ENCODE measurements around the gene ATAD3A.

Gene ATAD3A

GRCh38 chr1:1565340-1565739 lies 53.4 kb downstream of the ATAD3A start:
- H3K4me3 ChIP-seq (ENCODE audit: low read depth, low read length): no peak overlapping the region
- no peak for DNase-seq (ENCODE audit: low read depth)
- TF ChIP-seq, protein P1, sequence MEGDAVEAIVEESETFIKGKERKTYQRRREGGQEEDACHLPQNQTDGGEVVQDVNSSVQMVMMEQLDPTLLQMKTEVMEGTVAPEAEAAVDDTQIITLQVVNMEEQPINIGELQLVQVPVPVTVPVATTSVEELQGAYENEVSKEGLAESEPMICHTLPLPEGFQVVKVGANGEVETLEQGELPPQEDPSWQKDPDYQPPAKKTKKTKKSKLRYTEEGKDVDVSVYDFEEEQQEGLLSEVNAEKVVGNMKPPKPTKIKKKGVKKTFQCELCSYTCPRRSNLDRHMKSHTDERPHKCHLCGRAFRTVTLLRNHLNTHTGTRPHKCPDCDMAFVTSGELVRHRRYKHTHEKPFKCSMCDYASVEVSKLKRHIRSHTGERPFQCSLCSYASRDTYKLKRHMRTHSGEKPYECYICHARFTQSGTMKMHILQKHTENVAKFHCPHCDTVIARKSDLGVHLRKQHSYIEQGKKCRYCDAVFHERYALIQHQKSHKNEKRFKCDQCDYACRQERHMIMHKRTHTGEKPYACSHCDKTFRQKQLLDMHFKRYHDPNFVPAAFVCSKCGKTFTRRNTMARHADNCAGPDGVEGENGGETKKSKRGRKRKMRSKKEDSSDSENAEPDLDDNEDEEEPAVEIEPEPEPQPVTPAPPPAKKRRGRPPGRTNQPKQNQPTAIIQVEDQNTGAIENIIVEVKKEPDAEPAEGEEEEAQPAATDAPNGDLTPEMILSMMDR (IDR thresholded peaks at IDR 0.05; ENCODE audit: insufficient read depth, low read depth, low read length, missing control alignments): no peak

DNA sequence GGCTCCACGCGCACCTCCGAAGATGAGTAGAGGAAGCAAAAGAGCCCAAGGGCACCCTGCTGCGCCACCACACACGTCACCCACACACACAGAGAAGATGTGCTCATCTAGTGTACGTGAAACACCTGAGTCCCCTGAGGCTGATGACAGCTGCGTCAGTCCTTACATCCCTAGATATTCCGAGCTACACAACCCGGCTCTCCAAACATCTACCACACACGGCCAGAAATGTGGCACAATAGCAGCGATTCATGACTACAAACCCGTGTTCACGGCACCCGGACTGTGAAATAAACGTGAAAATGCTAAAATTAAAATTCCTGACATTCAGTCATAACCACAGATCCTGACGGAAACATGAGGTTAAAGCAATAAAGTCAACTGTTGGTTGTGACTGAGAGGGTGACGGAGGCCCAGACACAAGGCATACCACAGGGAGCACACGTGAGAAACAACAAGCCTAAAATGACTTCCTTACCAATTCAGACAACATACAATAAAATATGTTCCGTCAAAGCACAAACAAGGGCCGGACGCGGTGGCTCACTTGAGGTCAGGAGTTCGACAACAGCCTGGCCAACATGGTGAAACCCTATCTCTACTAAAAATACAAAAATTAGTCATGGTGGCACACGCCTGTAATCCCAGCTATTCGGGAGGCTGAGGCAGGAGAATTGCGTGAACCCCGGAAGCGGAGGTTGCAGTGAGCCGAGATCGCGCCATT lies 55.4 kb downstream of the ATAD3A start:
- H3K4me3 ChIP-seq (ENCODE audit: low read depth, low read length): no peak overlapping the region
- TF ChIP-seq, protein P1 (IDR thresholded peaks at IDR 0.05; ENCODE audit: insufficient read depth, low read depth, low read length, missing control alignments): no peak
- no peak for DNase-seq (ENCODE audit: low read depth)

GRCh38 chr1:1567891-1568291 lies 55.9 kb downstream of the ATAD3A start:
- H3K4me3 ChIP-seq (ENCODE audit: low read depth, low read length): no peak overlapping the region
- TF ChIP-seq, protein P1 (IDR thresholded peaks at IDR 0.05; ENCODE audit: insufficient read depth, low read depth, low read length, missing control alignments): no peak
- no peak for DNase-seq (ENCODE audit: low read depth)

GRCh38 chr1:1569341-1569740 lies 57.4 kb downstream of the ATAD3A start:
- no peak for DNase-seq (ENCODE audit: low read depth)
- H3K4me3 ChIP-seq (ENCODE audit: low read depth, low read length): no peak overlapping the region
- TF ChIP-seq, protein P1 (IDR thresholded peaks at IDR 0.05; ENCODE audit: insufficient read depth, low read depth, low read length, missing control alignments): no peak

- peak overlapping the region; percentile 83 for H3K4me3 ChIP-seq (ENCODE audit: low read depth, low read length)
- peak; percentile 77 for DNase-seq (ENCODE audit: low read depth)
- TF ChIP-seq, protein P1 (IDR thresholded peaks at IDR 0.05; ENCODE audit: insufficient read depth, low read depth, low read length, missing control alignments): no peak
Measured at GRCh38 chr1:1573843-1574720, 62.1 kb downstream of the ATAD3A start.

- peak within 1 kb of the TSS; percentile 83 for H3K4me3 ChIP-seq (ENCODE audit: low read depth, low read length)
- TF ChIP-seq, protein P1 (IDR thresholded peaks at IDR 0.05; ENCODE audit: insufficient read depth, low read depth, low read length, missing control alignments): no peak
- peak; percentile 96 for DNase-seq (ENCODE audit: low read depth)
Measured at GRCh38 chr1:1574721-1575537, 63.0 kb downstream of the ATAD3A start, which contains the start of gene SSU72. Gene SSU72, minus strand, starts transcription at chr1:1574863. Its CDS starts 306 bp downstream, at chr1:1574557.

All from GM12865 (cell line).